HEK293T (cell line): Measurements from ENCODE around the gene OPCML.

Source experiments
- CTCF ChIA-PET: fragments of 350-600 bp; formaldehyde crosslinking; extraction: SDS; loops from one replicate; lab custom pipeline; 2021; ENCODE audit warnings: antibody characterized with exemption, inconsistent platforms; lab: Yijun Ruan, JAX
- POLR2A ChIA-PET: fragments of 350-600 bp; formaldehyde crosslinking; extraction: SDS; loops from one replicate; lab custom pipeline; 2020; ENCODE audit warnings: antibody characterized with exemption, inconsistent platforms; lab: Yijun Ruan, JAX
- DNase-seq: peaks from one replicate; pipeline ENCODE4 v3.0.0; 2012; ENCODE audit warnings: mixed read lengths; ENCODE audit errors: extremely low spot score
- ARNT ChIP-seq: fragments of 450-650 bp; IDR thresholded peaks from 2 replicates; pipeline ENCODE4 v1.6.1; 2017; ENCODE audit warnings: mild to moderate bottlenecking
- BHLHE40 ChIP-seq: fragments of 450-650 bp; IDR thresholded peaks from 2 replicates; pipeline ENCODE4 v1.6.1; 2016; ENCODE audit warnings: mild to moderate bottlenecking, moderate library complexity, borderline replicate concordance
- CTBP1 ChIP-seq: fragments of 450-650 bp; IDR thresholded peaks from 2 replicates; pipeline ENCODE4 v1.6.1; 2016; ENCODE audit warnings: borderline replicate concordance
- ELF4 ChIP-seq: fragments of 450-650 bp; IDR thresholded peaks from 2 replicates; pipeline ENCODE4 v1.6.1; 2017; ENCODE audit warnings: antibody characterized with exemption
- FOXA1 ChIP-seq: fragments of 450-650 bp; IDR thresholded peaks from 2 replicates; pipeline ENCODE4 v1.6.1; 2016; ENCODE audit warnings: mild to moderate bottlenecking
- FOXK2 ChIP-seq: fragments of 450-650 bp; IDR thresholded peaks from 2 replicates; pipeline ENCODE4 v1.6.1; 2016; ENCODE audit warnings: mild to moderate bottlenecking
- FOXM1 ChIP-seq: fragments of 450-650 bp; IDR thresholded peaks from 2 replicates; pipeline ENCODE4 v1.6.1; 2017; ENCODE audit warnings: mild to moderate bottlenecking, borderline replicate concordance
- HDGF ChIP-seq: fragments of 450-650 bp; IDR thresholded peaks from 2 replicates; pipeline ENCODE4 v1.6.1; 2017; ENCODE audit warnings: antibody characterized with exemption, borderline replicate concordance
- L3MBTL2 ChIP-seq: fragments of 450-650 bp; conservative IDR thresholded peaks from 2 replicates; pipeline ENCODE4 v1.6.1; 2016; ENCODE audit warnings: mild to moderate bottlenecking
- LEF1 ChIP-seq: fragments of 450-650 bp; IDR thresholded peaks from 2 replicates; pipeline ENCODE4 v1.6.1; 2017; ENCODE audit warnings: mild to moderate bottlenecking, borderline replicate concordance
- NFRKB ChIP-seq: fragments of 450-650 bp; IDR thresholded peaks from 2 replicates; pipeline ENCODE4 v1.6.1; 2016; ENCODE audit warnings: mild to moderate bottlenecking, moderate library complexity
- SP1 ChIP-seq: fragments of 450-650 bp; IDR thresholded peaks from 2 replicates; pipeline ENCODE4 v1.6.1; 2017
- SUZ12 ChIP-seq: fragments of 450-650 bp; IDR thresholded peaks from 2 replicates; pipeline ENCODE4 v1.6.1; 2016; ENCODE audit warnings: mild to moderate bottlenecking
- TARDBP ChIP-seq: fragments of 450-650 bp; IDR thresholded peaks from 2 replicates; pipeline ENCODE4 v1.6.1; 2016
- ZNF384 ChIP-seq: fragments of 450-650 bp; IDR thresholded peaks from 2 replicates; pipeline ENCODE4 v1.6.1; 2016
- TF ChIP-seq, protein P1 (sequence below): fragments of 450-650 bp; IDR thresholded peaks from 2 replicates; pipeline ENCODE4 v1.6.1; 2016

The OPCML gene

DNA sequence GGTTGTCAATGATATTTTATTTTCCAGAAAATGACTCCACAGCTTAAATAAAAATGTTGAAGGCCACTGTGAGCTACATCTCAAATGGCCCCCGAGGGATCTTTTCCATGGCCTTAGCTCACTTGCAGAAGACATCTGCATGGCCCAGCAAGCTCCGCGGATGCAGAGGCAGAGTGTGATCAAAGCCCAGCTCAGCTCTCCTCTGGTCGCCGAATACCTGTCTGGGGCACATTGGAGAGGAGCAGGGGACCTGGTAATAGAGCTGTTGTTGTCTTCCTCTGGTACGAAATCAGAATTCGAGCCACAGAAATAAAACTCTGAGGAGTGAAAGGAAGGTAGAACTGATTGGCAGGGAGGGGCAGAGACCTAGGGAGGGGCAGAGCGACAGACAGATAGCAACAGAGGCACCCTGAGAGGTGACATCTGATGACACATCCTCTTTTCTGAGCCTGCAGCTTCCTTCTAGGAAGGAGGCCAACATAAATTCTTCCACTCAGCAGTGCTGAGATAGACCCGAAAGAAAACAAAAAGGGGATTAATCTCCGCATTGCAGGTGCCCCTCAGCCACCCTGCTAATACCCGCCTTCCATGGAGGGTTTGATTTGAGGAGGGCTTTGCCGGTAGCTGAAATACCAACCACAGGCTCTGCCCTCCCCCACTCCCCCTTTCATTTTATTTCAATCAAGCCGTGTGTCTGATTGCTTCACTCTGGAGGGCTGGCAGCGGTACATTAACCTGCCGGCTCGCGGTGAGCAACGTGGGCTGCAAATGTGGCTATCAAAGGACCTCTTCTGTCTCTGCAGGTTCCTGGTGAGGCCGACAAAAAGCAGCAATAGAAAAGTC lies 759.4 kb downstream of the OPCML start:
- no peak for DNase-seq
- TF ChIP-seq ELF4 = no peak
- ChIA-PET POLR2A (no interaction called here), CTCF (no interaction called here)

DNA sequence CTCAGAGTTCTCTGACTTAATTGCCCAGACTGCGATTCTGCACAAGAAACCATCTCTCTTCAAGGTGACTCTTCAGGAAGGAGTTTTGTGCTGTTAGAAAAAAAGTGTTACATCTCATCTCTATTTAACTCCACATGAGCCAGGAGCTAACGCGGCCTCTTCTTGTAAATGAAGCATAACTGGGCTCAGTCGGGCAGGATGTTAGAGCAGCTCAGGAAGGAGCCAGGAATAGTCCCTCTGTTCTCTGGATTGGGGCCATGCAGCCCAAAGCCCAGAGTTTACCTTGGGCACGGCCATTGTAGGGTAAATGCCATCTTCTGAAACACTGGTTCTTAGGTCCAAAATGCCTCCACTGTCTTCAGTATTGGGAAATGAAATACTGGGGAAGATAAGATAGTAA lies 760.6 kb downstream of the OPCML start:
- ChIA-PET POLR2A (no interaction called here), CTCF (no interaction called here)
- no peak for DNase-seq
- TF ChIP-seq ELF4 (no peak), L3MBTL2 (no peak), FOXK2 (no peak), BHLHE40 (no peak), ZNF384 (no peak), NFRKB (no peak), LEF1 (no peak), ARNT (no peak), SP1 (no peak), SUZ12 (no peak), FOXM1 (no peak)

DNA sequence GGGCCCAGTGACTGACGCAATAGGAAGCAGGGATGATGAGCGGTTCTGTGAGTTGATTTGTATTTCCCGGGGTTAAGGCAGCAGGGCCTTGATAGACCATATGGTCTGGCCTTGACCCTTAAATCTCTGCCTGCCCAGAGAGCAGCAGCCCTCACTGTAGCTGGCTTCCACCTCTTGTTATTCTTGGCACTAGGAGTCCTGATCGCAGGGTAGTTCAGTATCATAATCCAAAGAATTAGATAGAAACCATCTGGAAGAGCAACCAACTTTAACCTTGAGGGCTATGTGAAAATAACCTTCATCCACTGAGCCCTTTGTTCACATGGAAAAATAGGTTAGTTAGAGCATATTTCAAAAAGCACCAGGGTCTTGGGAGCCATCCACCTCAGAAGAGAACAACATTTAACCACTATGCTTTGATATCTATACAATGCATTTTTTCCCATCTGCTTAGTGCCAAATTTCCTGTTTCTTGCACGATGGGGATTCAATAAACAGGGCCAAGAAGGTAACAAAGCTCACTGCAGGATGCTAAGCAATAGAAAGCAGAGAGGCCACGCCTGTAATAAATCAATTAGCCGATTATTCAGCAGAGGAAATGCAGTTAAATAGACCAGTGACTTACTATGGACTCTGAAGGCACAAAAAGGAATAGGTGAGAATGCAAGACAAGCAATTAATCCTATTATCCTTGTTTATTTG lies 761.3 kb downstream of the OPCML start:
- POLR2A ChIA-PET = no interaction called here
- CTCF ChIA-PET = no interaction called here

DNA sequence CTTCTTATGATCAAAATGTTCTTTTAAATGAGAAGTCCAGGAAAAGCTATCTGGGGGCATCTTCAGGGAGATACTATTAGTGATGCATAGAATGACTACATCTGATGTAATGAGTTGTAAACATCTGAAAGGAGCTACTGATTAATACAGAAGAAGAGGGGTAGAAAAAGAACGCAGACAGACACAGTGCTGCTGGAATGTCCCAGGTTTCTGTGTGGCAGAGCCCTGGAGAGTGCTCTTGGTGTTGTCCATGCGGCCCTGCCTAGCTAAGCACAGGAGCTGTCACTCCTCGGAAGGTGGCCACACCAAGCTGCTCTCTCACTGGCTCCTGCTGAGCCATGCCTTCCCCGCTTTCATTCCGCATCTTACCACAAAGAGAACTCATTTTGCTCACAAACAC lies 768.8 kb downstream of the OPCML start:
- POLR2A ChIA-PET = no interaction called here
- CTCF ChIA-PET = no interaction called here

More for the DNA sequence above, 761.3 kb downstream of the OPCML start:
- no peak for DNase-seq
- TF ChIP-seq BHLHE40 (no peak), L3MBTL2 (no peak), NFRKB (no peak), HDGF (no peak), FOXM1 (no peak), FOXK2 (no peak), SUZ12 (no peak), SP1 (no peak), TARDBP (no peak), ZNF384 (no peak), ARNT (no peak), CTBP1 (no peak), ELF4 (no peak), LEF1 (no peak), FOXA1 (no peak)
- TF ChIP-seq, protein P1, sequence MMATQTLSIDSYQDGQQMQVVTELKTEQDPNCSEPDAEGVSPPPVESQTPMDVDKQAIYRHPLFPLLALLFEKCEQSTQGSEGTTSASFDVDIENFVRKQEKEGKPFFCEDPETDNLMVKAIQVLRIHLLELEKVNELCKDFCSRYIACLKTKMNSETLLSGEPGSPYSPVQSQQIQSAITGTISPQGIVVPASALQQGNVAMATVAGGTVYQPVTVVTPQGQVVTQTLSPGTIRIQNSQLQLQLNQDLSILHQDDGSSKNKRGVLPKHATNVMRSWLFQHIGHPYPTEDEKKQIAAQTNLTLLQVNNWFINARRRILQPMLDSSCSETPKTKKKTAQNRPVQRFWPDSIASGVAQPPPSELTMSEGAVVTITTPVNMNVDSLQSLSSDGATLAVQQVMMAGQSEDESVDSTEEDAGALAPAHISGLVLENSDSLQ = no peak

DNA sequence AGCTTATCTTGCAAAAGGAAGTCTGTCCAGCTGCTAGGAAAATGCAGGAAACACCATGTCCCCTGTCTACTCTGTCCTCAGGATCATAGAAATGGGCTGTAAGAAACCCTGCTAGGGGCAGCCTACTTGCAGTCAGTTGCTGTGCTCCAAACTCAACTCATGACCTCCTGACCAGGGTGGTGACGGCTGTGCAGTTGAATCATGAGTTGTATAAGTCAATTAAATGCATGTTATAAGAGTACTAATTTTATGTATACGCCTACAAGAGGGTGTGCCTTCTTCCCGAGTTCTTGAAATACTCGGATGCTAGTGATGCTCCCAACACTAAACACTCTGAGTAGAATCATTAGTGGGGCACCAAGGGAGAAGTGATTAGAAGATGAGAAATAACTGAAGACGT lies 776.4 kb downstream of the OPCML start:
- CTCF ChIA-PET = no interaction called here

More for the DNA sequence above, 768.8 kb downstream of the OPCML start:
- DNase-seq = no peak
- no peak for TF ChIP-seq BHLHE40
- TF ChIP-seq ZNF384 = no peak

DNA sequence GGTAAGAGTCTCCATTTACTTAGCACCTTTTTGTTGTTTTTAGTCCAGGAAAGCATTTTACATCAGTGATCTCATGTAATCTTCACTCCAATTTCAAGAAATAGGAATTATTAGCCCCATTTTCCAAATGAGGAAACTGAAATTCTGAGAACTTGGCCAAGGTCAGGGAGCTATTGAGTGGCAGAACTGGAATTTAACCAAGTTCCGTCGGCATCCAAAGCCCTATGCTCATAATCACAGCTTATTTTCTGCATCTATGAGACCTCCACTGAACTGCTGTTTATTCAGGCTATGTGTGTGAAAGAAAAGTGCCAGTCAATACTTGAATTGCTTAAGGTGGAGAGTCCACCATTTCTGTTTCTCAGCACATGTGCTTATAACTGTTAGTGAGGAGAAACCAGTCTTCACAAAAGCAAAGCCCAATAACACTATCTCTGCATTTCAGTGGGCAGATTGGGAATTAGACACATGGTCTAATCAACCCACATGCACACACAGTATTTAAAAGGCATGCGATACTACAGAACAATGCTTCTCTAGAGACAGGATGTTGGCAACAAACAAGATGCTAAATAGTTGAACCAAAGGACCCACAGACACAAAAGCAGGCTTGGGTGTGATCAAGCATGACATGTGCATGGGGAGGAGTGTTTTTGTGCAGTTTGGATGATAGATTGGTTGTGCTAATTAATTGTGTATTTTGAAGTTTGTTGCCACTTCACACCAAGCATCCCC lies 780.6 kb downstream of the OPCML start:
- no peak for DNase-seq
- CTCF ChIA-PET = no interaction called here
- POLR2A ChIA-PET = no interaction called here
- TF ChIP-seq BHLHE40 (no peak), FOXA1 (no peak), TARDBP (no peak), NFRKB (no peak), SUZ12 (no peak), L3MBTL2 (no peak), SP1 (no peak), HDGF (no peak), ARNT (no peak), LEF1 (no peak), FOXM1 (no peak), FOXK2 (no peak), CTBP1 (no peak)
- TF ChIP-seq, protein P1 = no peak

More for the DNA sequence above, 776.4 kb downstream of the OPCML start:
- DNase-seq = no peak
- POLR2A ChIA-PET = no interaction called here
- TF ChIP-seq ZNF384 (no peak), LEF1 (no peak), SUZ12 (no peak), NFRKB (no peak), L3MBTL2 (no peak), ELF4 (no peak), FOXA1 (no peak), HDGF (no peak), FOXM1 (no peak), BHLHE40 (no peak), CTBP1 (no peak)
- TF ChIP-seq, protein P1 = no peak
